Ammon's horn (tissue), 1 donor: ENCODE results near the gene KLK4.

Experiments
- DNase-seq: peaks from one replicate; pipeline ENCODE4 v3.0.0-alpha.2; 2016; ENCODE audit warnings: low spot score

The KLK4 gene, protein sequence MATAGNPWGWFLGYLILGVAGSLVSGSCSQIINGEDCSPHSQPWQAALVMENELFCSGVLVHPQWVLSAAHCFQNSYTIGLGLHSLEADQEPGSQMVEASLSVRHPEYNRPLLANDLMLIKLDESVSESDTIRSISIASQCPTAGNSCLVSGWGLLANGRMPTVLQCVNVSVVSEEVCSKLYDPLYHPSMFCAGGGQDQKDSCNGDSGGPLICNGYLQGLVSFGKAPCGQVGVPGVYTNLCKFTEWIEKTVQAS

GRCh38 chr19:50911206-50912101 lies at the start of gene KLK4:
Gene KLK4, minus strand, starts transcription at chr19:50911395. Its CDS starts 657 bp downstream, at chr19:50910738.
- DNase-seq: no peak

DNA sequence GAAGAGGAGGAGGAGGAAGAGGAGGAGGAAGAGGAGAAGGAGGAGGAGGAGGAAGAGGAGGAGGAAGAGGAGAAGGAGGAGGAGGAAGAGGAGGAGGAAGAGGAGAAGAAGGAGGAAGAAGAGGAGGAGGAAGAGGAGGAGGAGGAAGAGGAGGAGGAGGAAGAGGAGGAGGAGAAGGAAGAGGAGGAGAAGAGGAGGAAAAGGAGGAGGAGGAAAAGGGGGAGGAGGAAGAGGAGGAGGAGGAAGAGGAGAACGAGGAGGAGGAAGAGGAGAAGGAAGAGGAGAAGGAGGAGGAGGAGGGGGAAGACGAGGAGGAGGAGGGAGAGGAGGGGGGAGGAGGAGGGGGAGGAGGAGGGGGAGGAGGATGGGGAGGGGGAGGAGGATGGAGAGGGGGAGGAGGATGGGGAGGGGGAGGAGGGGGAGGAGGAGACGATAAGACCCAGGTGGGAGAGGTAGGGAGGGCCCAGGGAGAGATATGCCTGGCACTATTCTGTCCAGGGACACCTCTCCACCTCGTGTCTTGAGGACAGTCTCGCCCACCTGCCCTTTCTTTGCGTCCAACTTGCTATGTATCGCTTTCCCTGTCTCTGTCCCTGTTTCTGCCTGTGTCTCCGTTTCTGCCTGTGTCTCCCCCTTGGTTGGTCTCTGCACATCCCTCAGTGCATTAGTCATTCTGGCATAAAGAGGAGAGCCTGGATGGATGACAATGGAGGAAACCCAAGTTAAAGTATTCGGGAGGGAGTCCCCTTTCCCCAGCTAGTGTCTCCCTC lies 48.7 kb upstream of the KLK4 start:
- DNase-seq: peak; percentile 20

DNA sequence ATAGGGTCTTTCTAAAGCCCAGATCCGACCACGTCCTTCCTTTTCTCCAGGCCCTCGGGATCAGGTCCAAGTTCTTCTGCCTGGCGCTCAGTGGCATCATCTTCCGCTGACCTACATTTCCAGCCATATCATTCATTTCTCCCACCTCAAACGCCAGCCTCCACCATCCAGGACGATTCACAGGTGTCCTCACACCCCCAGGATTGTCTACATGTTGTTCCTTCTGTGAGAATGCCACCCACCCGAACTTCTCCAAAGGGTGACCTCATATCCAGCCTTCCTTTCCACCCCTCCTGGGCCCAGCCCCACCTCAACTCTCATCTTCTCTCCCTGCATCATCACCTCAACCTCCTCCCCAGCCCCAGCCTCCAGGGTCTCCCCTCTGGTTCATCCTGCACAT lies 46.4 kb upstream of the KLK4 start:
- DNase-seq: no peak

DNA sequence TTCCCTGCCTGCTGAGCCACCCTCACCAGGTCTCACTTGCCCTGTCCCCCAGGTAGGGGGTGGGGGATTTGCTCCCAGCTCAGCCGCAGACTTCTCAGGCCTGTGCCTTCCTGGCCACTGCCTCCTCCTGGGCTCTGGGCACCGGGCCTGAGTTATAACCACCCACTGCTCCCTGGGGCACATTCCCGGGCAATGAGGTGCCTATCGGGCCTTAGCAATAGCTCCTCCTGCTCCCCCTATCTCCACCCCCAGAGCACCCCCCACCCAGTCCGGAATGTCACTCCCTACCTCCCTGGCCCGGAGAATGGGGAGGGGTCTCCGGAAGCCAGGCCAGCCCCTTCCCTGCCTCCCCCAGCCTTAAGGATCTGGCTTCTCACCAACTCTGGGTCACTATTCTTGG lies 41.7 kb upstream of the KLK4 start, which contains the start of gene KLK5:
TSS of gene KLK5 (minus strand) at position 129 of the 400 bp plus-strand sequence. CDS start 381 bp downstream, outside the sequence.
- no peak for DNase-seq

GRCh38 chr19:50949861-50950260 lies 38.7 kb upstream of the KLK4 start:
- DNase-seq: no peak

DNA sequence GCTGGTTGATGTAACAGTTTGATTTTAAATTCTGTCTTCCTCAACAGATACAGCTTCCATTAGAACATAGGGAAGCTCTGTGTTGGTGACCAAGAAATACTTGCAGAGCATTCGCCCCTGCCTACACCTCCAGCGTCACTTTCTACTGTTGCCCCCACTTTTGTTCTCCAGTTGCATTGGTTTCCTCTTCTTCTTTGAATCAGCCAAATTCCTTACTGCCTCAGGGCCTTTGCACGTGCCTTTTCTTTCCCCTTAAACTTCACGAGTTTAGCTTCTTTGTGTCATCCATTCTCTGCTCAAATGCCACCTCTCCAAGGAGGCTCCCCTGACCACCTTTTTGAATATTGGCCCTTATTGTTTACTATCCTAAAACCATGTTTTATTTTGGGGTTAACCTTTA lies 35.9 kb upstream of the KLK4 start:
- no peak for DNase-seq

DNA sequence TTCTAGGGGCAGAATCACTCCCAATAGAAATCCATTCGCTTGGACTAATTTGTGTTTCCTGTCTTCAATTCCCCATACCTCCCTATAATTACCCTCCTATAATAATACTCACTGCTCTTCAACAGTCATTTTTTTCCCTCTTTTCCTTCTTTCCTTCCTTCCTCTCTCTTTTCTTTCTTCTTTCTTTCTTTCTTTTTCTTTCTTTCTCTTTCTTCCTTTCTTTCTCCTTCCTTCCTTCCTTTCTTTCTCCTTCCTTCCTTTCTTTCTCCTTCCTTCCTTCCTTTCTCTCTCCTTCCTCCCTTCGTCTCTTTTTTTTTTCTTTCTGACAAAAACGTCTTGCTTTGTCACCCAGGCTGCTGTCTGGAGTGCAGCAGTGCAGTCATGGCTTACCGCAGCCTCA lies 33.6 kb upstream of the KLK4 start:
- no peak for DNase-seq

GRCh38 chr19:50943074-50943828 lies 32.1 kb upstream of the KLK4 start:
- no peak for DNase-seq

- DNase-seq: no peak
Observed at GRCh38 chr19:50939596-50939995, 28.4 kb upstream of the KLK4 start.

GRCh38 chr19:50933640-50934039 lies 22.4 kb upstream of the KLK4 start:
- DNase-seq: no peak

DNA sequence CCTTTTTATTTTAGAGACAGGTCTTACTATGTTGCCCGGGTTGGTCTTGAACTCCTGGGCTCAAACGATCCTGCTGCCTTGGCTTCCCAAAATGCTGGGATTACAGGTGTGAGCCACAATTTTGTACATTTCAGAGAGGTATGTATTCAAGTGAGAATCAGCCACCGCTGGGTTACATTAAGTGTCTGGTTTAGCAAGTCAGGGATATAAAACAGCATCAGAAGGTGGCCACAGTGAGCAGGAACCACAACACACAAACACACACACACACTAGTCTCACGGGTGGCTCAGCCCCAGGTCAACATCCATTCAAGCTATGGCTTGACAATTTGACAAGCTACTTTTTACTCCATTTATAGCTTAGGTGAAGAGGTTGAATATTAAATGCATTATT lies 21.5 kb upstream of the KLK4 start:
- DNase-seq: no peak

DNA sequence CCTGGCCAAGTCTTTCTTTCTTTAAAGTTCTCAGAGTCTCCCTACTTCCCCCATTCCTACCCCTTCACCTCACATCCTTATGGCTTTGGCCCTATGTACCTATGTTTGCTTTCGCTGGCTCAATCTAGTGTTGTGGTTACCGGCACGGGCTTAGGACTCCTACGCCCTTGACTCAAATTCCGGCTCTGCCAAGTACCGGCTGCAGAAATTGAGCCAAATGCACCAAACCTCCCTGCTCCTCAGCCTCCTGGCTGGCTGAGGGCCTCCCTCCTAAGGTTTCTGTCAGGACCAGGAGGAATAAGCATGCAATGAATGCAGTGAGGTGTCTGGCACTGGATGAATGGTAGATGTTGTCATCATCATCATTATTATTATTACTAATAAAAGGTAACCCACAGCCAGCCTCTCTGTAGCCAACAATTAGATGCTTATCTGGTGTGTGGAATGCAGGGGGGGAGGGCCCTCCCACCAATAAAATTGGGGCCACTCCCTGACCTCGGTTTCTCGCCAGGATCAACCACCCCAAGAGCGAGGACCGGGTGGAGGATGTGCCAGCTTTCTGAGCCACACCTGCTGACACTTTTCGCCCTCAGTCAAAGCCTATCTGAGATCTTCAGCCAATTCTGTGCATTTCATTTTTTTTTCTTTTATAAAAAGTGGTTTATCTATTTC lies 21.0 kb upstream of the KLK4 start:
- DNase-seq: no peak

- DNase-seq: no peak
Observed at GRCh38 chr19:50931023-50931422, 19.8 kb upstream of the KLK4 start.

DNA sequence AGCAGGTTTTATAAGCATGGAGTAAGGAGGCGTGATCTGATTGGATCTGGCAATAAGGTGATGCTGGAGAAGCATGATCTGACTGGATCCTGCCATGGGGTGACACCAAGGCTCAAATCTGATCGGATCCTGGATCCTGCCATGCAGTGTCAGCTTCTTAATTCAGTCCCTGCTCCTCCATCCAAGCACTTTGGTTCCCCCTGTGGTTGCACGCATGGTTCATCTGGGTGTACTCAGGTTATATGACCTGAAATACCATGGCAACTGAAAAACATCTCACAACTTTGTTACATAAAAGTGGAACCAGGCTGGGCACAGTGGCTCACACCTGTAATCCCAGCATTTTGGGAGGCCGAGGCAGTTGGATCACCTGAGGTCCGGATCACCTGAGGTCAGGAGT lies 17.6 kb upstream of the KLK4 start:
- no peak for DNase-seq

DNA sequence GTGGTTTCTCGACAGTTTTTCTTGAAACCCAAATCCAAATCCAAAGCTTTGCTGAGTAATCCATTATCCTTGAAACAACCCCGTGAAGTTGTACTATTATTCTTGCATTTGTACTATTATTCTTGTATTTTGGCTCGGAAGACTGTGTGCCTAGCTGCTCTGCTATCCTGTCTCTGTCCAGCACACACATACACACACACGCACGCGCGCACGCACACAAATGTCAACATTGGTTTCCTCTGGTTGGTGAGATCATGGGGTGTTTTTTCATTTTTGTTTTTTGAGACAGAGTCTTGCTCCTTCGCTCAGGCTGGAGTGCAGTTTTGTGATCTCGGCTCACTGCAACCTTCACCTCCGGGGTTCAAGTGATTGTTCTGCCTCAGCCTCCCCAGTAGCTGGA lies 14.9 kb upstream of the KLK4 start:
- no peak for DNase-seq

DNA sequence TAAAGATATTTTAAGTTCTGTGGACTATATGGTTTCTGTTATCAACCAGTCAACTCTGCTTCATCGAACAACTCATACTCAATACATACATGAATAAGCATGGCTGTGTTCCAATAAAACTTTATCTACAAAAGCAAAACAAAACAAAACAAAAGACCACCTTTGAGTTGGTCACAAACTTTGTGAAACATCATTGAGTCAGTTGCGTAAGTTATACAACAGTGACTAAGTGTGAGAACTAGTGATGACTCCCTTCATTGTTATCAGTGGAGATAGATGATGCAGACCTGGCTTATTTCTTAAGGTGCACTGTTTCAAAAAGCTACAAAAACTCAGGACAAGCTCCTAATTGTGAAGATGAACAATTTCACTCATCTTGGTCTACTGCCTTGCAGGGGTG lies 14.5 kb upstream of the KLK4 start:
- DNase-seq: no peak

DNA sequence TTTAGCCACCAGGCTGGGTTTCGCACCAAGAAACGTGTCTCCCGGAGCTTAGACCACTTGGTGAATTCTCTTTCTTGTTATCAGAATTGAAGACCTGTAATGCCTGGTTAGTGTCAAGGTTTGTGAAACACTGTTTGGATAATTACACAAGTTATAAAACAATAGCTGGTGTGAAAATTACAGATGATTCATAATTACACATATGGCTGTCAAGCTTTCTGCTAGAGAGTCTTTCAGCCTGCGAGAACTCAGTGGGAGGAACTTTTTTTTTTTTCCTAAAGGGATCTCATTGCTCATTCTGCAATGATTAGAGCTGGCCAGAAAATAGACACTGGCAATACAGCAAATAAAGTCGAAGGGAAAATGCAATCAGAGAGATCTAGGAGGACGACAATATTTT lies 13.4 kb upstream of the KLK4 start:
- peak; percentile 19 for DNase-seq

DNA sequence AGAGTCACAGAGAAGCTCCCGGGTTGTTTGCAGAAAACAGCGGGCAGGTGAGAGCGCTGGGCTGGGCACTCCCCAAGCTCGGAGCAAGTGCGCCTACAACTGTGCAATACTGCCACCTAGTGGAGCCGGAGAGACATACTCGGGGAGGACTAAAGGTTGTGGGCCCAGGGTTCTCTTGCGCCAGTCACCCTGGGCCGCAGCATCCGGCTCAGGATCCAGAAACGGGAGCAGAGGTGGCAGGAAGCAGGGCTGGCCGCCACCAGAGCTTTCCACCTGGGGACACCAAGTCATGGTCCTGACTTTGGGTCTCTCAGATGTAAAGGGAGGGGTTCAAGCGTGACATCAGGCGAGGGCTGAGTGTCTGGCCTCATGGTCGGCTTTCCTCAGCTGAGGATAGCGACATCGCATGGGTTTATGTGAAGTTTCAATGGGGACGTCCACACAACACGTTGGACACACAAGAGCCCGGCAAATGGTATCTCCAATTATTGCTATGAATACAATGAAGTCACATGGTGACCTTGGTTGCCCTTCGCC lies 11.2 kb upstream of the KLK4 start:
- peak; percentile 88 for DNase-seq

DNA sequence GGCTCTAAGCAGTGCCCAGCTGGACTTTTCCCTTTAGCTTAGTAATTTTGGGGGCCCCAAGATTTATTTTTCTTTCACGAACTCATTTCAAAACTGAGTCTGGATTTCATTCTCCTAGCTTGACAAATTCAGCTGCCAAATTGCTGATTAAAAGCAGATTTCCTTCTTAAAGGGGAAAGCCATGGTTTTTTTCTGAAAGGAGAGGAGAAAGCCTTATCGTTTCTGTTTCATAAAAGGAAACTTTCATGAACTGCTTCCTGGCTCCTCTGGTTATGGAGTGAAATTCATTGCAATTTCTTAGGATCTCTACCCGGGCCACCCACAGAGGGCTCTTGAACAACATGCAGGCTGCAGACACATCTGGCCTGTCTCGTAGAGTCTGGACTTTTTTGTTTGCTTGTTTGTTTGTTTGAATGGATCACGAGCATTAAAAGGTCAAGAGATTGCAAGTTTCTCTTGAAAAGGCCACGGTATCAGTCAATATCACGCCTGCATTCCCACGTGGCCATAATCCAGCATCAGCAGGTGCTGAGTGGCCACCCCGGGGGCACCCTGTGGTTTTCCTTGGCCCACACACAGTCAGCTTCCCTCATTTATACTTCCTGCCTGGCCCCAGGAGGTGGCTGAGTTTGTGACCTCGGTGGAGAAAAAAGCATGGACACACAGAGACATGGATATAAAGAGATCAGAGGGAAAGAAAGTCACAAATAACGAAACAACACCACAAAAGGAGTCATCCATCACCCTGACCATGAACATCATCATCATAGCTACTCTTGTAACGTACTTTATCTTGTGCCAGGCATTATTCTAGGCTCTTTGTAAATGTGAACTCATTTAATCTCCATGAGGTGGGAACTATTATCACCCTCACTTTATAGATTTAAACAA lies 10.5 kb upstream of the KLK4 start:
- no peak for DNase-seq

GRCh38 chr19:50916069-50916468 lies 4.9 kb upstream of the KLK4 start:
- DNase-seq: no peak
